GM12891 (cell line): ENCODE data around the gene SLC48A1.

ENCODE experiments used
- DNase-seq: peaks from one replicate; pipeline ENCODE4 v3.0.0; 2011; ENCODE audit warnings: low spot score; ENCODE audit not compliant: insufficient read length
- FAIRE-seq: peaks from 2 replicates; lab custom pipeline; 2011; peaks lifted over from hg19 to GRCh38; lab: Jason Lieb, UNC
- PAX5 ChIP-seq: IDR thresholded peaks from 2 replicates; pipeline ENCODE4 v1.6.1; 2011; ENCODE audit warnings: low read length, moderate library complexity, mild to moderate bottlenecking; ENCODE audit not compliant: insufficient read depth, severe bottlenecking
- POLR2A ChIP-seq: IDR thresholded peaks from 2 replicates; pipeline ENCODE4 v1.6.1; 2011; ENCODE audit warnings: low read depth, low read length, control low read depth
- POLR2AphosphoS5 ChIP-seq: IDR thresholded peaks from 2 replicates; pipeline ENCODE4 v1.6.1; 2011; ENCODE audit warnings: low read depth, low read length, control low read depth
- POU2F2 ChIP-seq: IDR thresholded peaks from 2 replicates; pipeline ENCODE4 v1.6.1; 2011; ENCODE audit warnings: low read depth, mild to moderate bottlenecking, control low read depth, low read length, moderate library complexity
- SPI1 ChIP-seq: IDR thresholded peaks from 2 replicates; pipeline ENCODE4 v1.6.1; 2011; ENCODE audit warnings: low read depth, low read length, control low read depth
- TAF1 ChIP-seq: IDR thresholded peaks from 2 replicates; pipeline ENCODE4 v1.6.1; 2011; ENCODE audit warnings: low read depth, low read length, control low read depth

Gene SLC48A1

DNA sequence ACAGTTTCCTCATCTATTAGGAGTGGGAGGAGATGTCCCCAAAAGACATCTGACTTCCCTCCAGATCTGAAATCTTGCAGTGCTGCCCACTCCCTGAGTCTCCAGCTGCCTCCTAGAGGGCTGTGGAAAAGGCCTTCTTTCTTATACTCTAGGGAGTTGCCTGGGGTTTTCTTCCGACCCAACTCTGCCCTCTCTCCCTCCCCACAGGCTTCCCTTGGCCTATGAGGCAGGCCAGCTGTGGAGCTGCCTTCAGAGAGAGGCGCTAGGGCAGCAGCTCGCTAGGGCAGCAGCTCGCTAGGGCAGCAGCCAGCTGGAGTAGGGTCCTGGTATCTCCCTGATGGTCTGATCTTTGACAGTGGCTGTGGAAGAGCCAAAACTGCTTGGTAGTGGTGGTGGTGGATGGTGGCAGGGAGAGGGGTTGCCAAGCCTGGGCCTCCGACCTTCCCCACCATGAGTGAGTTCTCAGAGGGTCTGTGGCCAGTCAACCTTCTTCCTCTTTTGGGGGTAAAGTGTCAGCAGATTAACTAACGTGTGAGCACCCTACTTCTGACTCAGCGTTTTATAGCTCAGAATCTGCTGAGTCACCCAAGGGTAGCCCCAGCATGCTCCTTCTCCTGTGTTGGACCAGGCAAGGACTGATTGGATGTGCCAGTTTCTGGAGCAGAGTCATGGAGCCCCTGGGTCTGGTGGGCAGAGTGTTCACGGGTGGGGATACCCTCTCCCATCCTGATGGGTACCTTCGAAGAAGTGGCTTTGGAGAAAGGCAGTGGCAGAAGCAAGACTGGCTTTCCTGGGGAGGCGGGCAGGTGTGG lies 2.3 kb downstream of the SLC48A1 start:
- FAIRE-seq (no peak), DNase-seq (no peak)
- no peak for TF ChIP-seq POLR2A
- TF ChIP-seq SPI1, result no peak
- TF ChIP-seq TAF1, result no peak
- TF ChIP-seq PAX5, result no peak
- no peak for TF ChIP-seq POLR2AphosphoS5
- no peak for TF ChIP-seq POU2F2

- FAIRE-seq (no peak), DNase-seq (no peak)
- TF ChIP-seq TAF1 (no peak), PAX5 (no peak), SPI1 (no peak), POLR2A (no peak), POLR2AphosphoS5 (no peak), POU2F2 (no peak)
Measured at GRCh38 chr12:47776471-47777143, 3.6 kb downstream of the SLC48A1 start.

- no peak for FAIRE-seq
- no peak for TF ChIP-seq TAF1
- TF ChIP-seq POLR2AphosphoS5, result no peak
- TF ChIP-seq PAX5, result no peak
- TF ChIP-seq POLR2A, result no peak
- no peak for TF ChIP-seq SPI1
- TF ChIP-seq POU2F2, result no peak
Measured at GRCh38 chr12:47777151-47777550, 4.1 kb downstream of the SLC48A1 start.

DNA sequence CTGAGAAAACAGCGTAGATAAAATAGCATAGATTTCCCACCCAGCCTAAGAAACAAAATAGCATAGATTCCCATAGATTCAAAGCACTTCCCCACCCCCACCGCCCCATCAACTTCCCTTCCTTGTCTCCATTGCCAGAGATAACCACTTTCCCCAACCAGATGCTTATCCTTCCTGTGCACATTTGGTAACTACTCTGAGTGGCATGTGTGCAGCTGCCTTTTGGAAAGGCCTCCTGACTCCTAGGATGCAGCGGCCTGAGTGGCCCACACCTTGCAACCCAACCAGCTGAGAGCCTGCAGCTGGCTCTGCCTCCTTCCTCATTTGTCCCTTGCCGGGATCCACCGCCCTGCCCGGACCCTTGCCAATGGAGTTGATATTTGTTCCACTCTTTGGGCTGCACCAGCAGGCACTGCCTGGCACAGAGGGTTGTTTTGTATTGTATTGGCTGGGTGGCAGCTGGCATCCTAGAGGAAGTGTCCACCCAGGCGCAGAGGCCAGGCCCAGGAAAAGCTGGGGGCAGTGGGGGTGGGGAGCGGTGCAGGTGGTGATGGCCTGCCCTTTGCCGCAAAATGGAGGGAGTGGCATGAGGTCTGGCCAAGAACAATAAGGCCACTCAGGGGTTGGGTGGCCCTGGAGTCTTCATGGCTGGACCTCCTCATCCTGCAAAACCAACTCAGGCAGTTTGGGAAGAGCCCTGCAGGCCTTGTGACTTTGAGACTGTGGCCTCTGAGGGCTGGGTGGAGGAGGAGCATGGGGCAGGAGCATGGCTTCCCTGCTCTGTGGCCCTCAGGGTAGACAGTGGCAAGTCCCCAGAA lies 4.9 kb downstream of the SLC48A1 start:
- DNase-seq (no peak), FAIRE-seq (no peak)
- TF ChIP-seq POLR2AphosphoS5, result no peak
- TF ChIP-seq POLR2A, result no peak
- no peak for TF ChIP-seq POU2F2
- TF ChIP-seq TAF1, result no peak
- TF ChIP-seq SPI1, result no peak
- no peak for TF ChIP-seq PAX5

More at GRCh38 chr12:47777151-47777550, 4.1 kb downstream of the SLC48A1 start:
- no peak for DNase-seq

DNA sequence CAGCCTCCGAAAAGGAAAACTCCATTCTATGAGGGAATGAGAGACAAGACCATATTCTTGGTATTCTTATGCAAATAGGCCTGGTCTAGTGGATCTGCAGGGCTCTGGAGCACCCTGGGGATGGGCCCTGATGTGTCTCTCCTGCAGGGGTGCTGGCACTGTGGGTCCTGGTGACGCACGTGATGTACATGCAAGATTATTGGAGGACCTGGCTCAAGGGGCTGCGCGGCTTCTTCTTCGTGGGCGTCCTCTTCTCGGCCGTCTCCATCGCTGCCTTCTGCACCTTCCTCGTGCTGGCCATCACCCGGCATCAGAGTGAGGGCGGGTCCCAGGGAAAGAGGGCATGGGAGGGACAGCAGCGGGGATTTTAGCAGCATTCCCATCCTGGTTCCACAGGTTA lies 5.8 kb downstream of the SLC48A1 start:
- DNase-seq (no peak), FAIRE-seq (no peak)
- TF ChIP-seq POLR2A, result no peak
- no peak for TF ChIP-seq POU2F2
- TF ChIP-seq PAX5, result no peak
- TF ChIP-seq SPI1, result no peak
- no peak for TF ChIP-seq POLR2AphosphoS5
- TF ChIP-seq TAF1, result no peak

DNA sequence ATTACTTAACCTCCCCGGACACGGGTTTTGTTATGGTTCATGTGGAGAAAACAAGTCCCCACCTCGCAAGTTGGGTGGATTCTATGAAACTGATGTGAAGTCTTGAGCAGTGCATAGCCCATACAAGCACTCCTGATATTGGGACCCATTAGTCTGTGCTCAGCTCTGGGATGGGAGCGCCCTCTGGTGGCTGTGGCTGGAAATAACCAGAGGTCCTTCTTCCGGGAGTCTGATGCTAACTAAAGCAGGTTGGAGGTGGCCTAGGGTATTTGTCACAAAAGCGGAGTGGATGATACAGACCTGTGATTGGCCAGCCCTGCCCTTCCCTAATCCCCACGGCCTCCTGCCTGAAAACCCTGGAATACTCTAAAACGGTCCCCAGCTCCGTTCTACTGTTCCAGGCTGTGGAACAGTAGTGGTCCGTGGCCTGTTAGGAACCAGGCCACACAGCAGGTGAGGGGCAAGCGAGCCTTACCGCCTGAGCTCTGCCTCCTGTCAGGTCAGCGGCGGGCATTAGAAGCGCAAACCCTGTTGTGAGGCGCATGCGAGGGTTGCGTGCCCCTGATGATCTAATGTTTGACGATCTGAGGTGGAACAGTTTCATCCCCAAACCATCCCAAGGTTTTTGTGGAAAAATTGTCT lies 6.4 kb downstream of the SLC48A1 start:
- TF ChIP-seq TAF1 (0 out of 2 replicates have a peak, but pooled peaks have one; percentile 12), POLR2A (no peak), POU2F2 (peak; percentile 54; the same call in 1 of the 2 replicates), POLR2AphosphoS5 (no peak)
- FAIRE-seq (peak; percentile 88), DNase-seq (peak; percentile 86)

DNA sequence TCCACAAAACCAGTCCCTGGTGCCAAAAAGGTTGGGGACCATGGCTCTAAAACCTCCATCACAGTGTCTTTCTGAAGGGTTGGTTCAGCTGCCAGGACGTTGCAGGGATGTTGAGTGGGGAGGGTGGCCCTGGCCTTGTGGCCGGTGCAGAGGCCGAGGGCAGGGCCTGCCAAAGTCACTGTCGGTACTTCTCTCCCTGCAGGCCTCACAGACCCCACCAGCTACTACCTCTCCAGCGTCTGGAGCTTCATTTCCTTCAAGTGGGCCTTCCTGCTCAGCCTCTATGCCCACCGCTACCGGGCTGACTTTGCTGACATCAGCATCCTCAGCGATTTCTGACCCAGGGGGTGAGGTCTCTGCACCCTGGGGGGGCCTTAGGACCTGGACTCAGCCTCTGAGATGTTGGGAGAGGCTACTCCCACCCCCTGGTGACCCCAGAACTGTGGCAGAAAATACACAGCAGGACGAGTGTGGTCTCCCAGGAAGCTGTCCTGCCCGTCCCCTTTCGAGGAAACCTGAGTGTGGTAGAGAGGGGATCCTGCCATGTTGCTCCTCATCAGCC lies 7.0 kb downstream of the SLC48A1 start:
- TF ChIP-seq POLR2A, result no peak
- no peak for TF ChIP-seq PAX5
- TF ChIP-seq SPI1, result no peak
- TF ChIP-seq POLR2AphosphoS5, result no peak
- no peak for TF ChIP-seq POU2F2
- no peak for TF ChIP-seq TAF1
- FAIRE-seq (no peak), DNase-seq (no peak)
